H9 (cell line): ENCODE data around the gene SEPTIN2. TPM values are rescaled to one million over a fixed set of nuclear protein-coding genes. Genes with fewer than 3 reads are reported as not detected.

ENCODE experiments used
- DNase-seq: peaks from one replicate; pipeline ENCODE4 v3.0.0-alpha.2; 2017
- H2AFZ ChIP-seq: one replicate; pipeline ENCODE4 v1.6.1; 2013; ENCODE audit warnings: mild to moderate bottlenecking, low read length, control low read depth, moderate library complexity
- H2AK5ac ChIP-seq: 2 replicates; pipeline ENCODE4 v1.6.1; 2013; ENCODE audit warnings: low read length, control low read depth, mixed read lengths; ENCODE audit not compliant: insufficient read length
- H2BK120ac ChIP-seq: one replicate; pipeline ENCODE4 v1.6.1; 2013; ENCODE audit warnings: low read depth, mild to moderate bottlenecking, low read length, control low read depth, inconsistent platforms; ENCODE audit not compliant: poor library complexity, severe bottlenecking
- H2BK12ac ChIP-seq: 2 replicates; pipeline ENCODE4 v1.6.1; 2013; ENCODE audit warnings: low read length, control low read depth, mixed read lengths, low read depth; ENCODE audit not compliant: insufficient read length
- H2BK15ac ChIP-seq: 2 replicates; pipeline ENCODE4 v1.6.1; 2013; ENCODE audit warnings: low read depth, low read length, control low read depth
- H2BK20ac ChIP-seq: one replicate; pipeline ENCODE4 v1.6.1; 2013; ENCODE audit warnings: low read depth, mild to moderate bottlenecking, low read length, control low read depth, inconsistent platforms; ENCODE audit not compliant: poor library complexity, severe bottlenecking
- H2BK5ac ChIP-seq: 2 replicates; pipeline ENCODE4 v1.6.1; 2013; ENCODE audit warnings: low read length, control low read depth, mixed read lengths; ENCODE audit not compliant: insufficient read length
- H3K14ac ChIP-seq: 2 replicates; pipeline ENCODE4 v1.6.1; 2013; ENCODE audit warnings: low read length, control low read depth; ENCODE audit not compliant: insufficient read depth
- H3K18ac ChIP-seq: 2 replicates; pipeline ENCODE4 v1.6.1; 2013; ENCODE audit warnings: low read depth, mild to moderate bottlenecking, mixed read lengths, low read length, control low read depth; ENCODE audit not compliant: insufficient read length
- H3K23ac ChIP-seq: 2 replicates; pipeline ENCODE4 v1.6.1; 2013; ENCODE audit warnings: low read length, control low read depth, mixed read lengths, low read depth; ENCODE audit not compliant: insufficient read length
- H3K23me2 ChIP-seq: 2 replicates; pipeline ENCODE4 v1.6.1; 2013; ENCODE audit warnings: low read depth, mild to moderate bottlenecking, mixed read lengths, low read length, control low read depth; ENCODE audit not compliant: insufficient read length, poor library complexity, severe bottlenecking
- H3K27ac ChIP-seq: 2 replicates; pipeline ENCODE4 v1.5.1; 2013; ENCODE audit warnings: low read length, control low read depth, mixed read lengths, low read depth; ENCODE audit not compliant: insufficient read length
- H3K27me3 ChIP-seq: 2 replicates; pipeline ENCODE4 v1.6.1; 2013; ENCODE audit warnings: low read length, control low read depth, inconsistent platforms; ENCODE audit not compliant: insufficient read depth
- H3K4ac ChIP-seq: 2 replicates; pipeline ENCODE4 v1.6.1; 2013; ENCODE audit warnings: low read depth, mild to moderate bottlenecking, control low read depth, inconsistent platforms, low read length, moderate library complexity
- H3K4me1 ChIP-seq: 2 replicates; pipeline ENCODE4 v1.6.1; 2013; ENCODE audit warnings: low read length, control low read depth, inconsistent platforms; ENCODE audit not compliant: insufficient read depth
- H3K4me2 ChIP-seq: 2 replicates; pipeline ENCODE4 v1.6.1; 2013; ENCODE audit warnings: low read length, control low read depth, mixed read lengths; ENCODE audit not compliant: insufficient read length, insufficient read depth
- H3K56ac ChIP-seq: 2 replicates; pipeline ENCODE4 v1.6.1; 2013; ENCODE audit warnings: low read depth, mild to moderate bottlenecking, mixed read lengths, low read length, control low read depth; ENCODE audit not compliant: insufficient read length
- H3K79me1 ChIP-seq: 2 replicates; pipeline ENCODE4 v1.6.1; 2013; ENCODE audit warnings: low read depth, mild to moderate bottlenecking, moderate library complexity, low read length, control low read depth, inconsistent platforms; ENCODE audit not compliant: insufficient read depth, poor library complexity, severe bottlenecking
- H3K79me2 ChIP-seq: 2 replicates; pipeline ENCODE4 v1.6.1; 2013; ENCODE audit warnings: low read length, control low read depth, inconsistent platforms; ENCODE audit not compliant: insufficient read depth
- H3K9ac ChIP-seq: 2 replicates; pipeline ENCODE4 v1.6.1; 2013; ENCODE audit warnings: low read length, control low read depth, mixed read lengths; ENCODE audit not compliant: insufficient read length; ENCODE audit errors: extremely low read depth
- H3K9me3 ChIP-seq: one replicate; pipeline ENCODE4 v1.6.1; 2013; ENCODE audit warnings: low read depth, low read length, inconsistent platforms; ENCODE audit not compliant: control insufficient read depth
- H3T11ph ChIP-seq: one replicate; pipeline ENCODE4 v1.6.1; 2013; ENCODE audit warnings: mild to moderate bottlenecking, low read length, control low read depth, inconsistent platforms
- H4K20me1 ChIP-seq: one replicate; pipeline ENCODE4 v1.6.1; 2013; ENCODE audit not compliant: control insufficient read depth, insufficient read length, insufficient read depth
- H4K5ac ChIP-seq: 2 replicates; pipeline ENCODE4 v1.6.1; 2013; ENCODE audit warnings: low read depth, mild to moderate bottlenecking, mixed read lengths, low read length, control low read depth; ENCODE audit not compliant: insufficient read length
- H4K8ac ChIP-seq: replicated peaks from 2 replicates; pipeline ENCODE4 v1.6.1; 2013; ENCODE audit warnings: low read length, control low read depth, mixed read lengths, low read depth; ENCODE audit not compliant: insufficient read length
- H4K91ac ChIP-seq: 2 replicates; pipeline ENCODE4 v1.6.1; 2013; ENCODE audit warnings: low read depth, mild to moderate bottlenecking, moderate library complexity, mixed read lengths, low read length, control low read depth; ENCODE audit not compliant: insufficient read length
- H3K27ac Mint-ChIP-seq, 3 experiments: 2 replicates in 2 of 3; 3 replicates in 1 of 3; pipeline ENCODE4 v1.8.0; 2020 to 2021; ENCODE audit warnings: mixed read lengths in 3 of 3, mild to moderate bottlenecking in 1 of 3, moderate library complexity in 1 of 3
- H3K27me3 Mint-ChIP-seq: 2 replicates; pipeline ENCODE4 v1.8.0; 2021; ENCODE audit warnings: low read depth, mild to moderate bottlenecking, moderate library complexity, mixed read lengths
- H3K36me3 Mint-ChIP-seq, 3 experiments: 2 replicates in 2 of 3; 3 replicates in 1 of 3; pipeline ENCODE4 v1.8.0; 2020 to 2021; ENCODE audit warnings: low read depth in 3 of 3, mixed read lengths in 3 of 3; ENCODE audit not compliant: insufficient read depth in 1 of 3
- H3K4me1 Mint-ChIP-seq, 2 experiments: 2 replicates each; pipeline ENCODE4 v1.8.0; 2020; ENCODE audit warnings: mixed read lengths in 2 of 2
- H3K4me3 Mint-ChIP-seq, 2 experiments: 2 replicates in 1 of 2; 3 replicates in 1 of 2; pipeline ENCODE4 v1.8.0; 2020 to 2021; ENCODE audit warnings: mild to moderate bottlenecking in 2 of 2, mixed read lengths in 2 of 2, moderate library complexity in 1 of 2
- H3K9me3 Mint-ChIP-seq, 2 experiments: 2 replicates in 1 of 2; 3 replicates in 1 of 2; pipeline ENCODE4 v1.8.0; 2020; ENCODE audit warnings: mild to moderate bottlenecking in 2 of 2, mixed read lengths in 2 of 2, moderate library complexity in 1 of 2
- WGBS: extraction: QIAGEN DNeasy Blood & Tissue Kit; methylation state at CpG from one replicate; pipeline ENCODE4 v1.1.7; 2013; ENCODE audit warnings: missing lambda C conversion rate, low lambda C conversion rate, mixed read lengths; ENCODE audit not compliant: insufficient read length; ENCODE audit errors: extremely low coverage; 5-methylcytosine and 5-hydroxymethylcytosine counted together
- total RNA-seq: library from RNA; stranded (reverse); gene quantifications from 2 replicates; pipeline ENCODE4 v1.2.1, GENCODE V29; 2021
- TF ChIP-seq, protein P1 (sequence below): fragments of 200-600 bp; sonication (generic); conservative IDR thresholded peaks from 3 replicates; pipeline ENCODE4 v1.8.0; 2021; ENCODE audit warnings: antibody characterized with exemption, mild to moderate bottlenecking

SEPTIN2 gene
- total RNA-seq, 1 experiment from 2014 or later, result 385 TPM

GRCh38 chr2:241271706-241272302 lies 43.9 kb upstream of the SEPTIN2 start:
- H3K27me3 ChIP-seq, result no peaks in the 10 kb centered on the region
- no peak overlapping the region for H2BK15ac ChIP-seq
- no peak overlapping the region for H3T11ph ChIP-seq
- no peak overlapping the region for H2AK5ac ChIP-seq
- no peaks in the 10 kb centered on the region for H3K9me3 ChIP-seq
- H3K27me3 Mint-ChIP-seq, result no peaks in the 10 kb centered on the region
- H3K4me2 ChIP-seq, result peak overlapping the region; percentile 65
- no CpG with 5 or more reads among the region's 37 CpGs for WGBS
- no peak overlapping the region for H4K91ac ChIP-seq
- no peak overlapping the region for H3K4ac ChIP-seq
- peak overlapping the region; percentile 52 for H3K9ac ChIP-seq
- H2BK20ac ChIP-seq, result no peak overlapping the region
- peaks cover 8% of the 10 kb centered on the region for H3K79me1 ChIP-seq
- peak overlapping the region; percentile 4; the same call in 1 of the 2 replicates for H3K14ac ChIP-seq
- peaks cover 28 to 44% of the 10 kb centered on the region in 2 experiments for H3K4me1 Mint-ChIP-seq
- peaks cover 15% of the 10 kb centered on the region; the same call in 1 of the 2 replicates for H3K79me2 ChIP-seq
- H4K8ac ChIP-seq, result no peak overlapping the region
- H3K9me3 Mint-ChIP-seq, result no peaks in the 10 kb centered on the region; a peak in 1 of 5 replicates
- TF ChIP-seq, protein P1, sequence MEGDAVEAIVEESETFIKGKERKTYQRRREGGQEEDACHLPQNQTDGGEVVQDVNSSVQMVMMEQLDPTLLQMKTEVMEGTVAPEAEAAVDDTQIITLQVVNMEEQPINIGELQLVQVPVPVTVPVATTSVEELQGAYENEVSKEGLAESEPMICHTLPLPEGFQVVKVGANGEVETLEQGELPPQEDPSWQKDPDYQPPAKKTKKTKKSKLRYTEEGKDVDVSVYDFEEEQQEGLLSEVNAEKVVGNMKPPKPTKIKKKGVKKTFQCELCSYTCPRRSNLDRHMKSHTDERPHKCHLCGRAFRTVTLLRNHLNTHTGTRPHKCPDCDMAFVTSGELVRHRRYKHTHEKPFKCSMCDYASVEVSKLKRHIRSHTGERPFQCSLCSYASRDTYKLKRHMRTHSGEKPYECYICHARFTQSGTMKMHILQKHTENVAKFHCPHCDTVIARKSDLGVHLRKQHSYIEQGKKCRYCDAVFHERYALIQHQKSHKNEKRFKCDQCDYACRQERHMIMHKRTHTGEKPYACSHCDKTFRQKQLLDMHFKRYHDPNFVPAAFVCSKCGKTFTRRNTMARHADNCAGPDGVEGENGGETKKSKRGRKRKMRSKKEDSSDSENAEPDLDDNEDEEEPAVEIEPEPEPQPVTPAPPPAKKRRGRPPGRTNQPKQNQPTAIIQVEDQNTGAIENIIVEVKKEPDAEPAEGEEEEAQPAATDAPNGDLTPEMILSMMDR, result no peak
- H3K23ac ChIP-seq, result no peak overlapping the region
- peaks cover 9 to 22% (median 15%) of the 10 kb centered on the region in 3 experiments; a peak in 6 of 7 replicates for H3K36me3 Mint-ChIP-seq
- H2BK120ac ChIP-seq, result no peak overlapping the region
- no peak overlapping the region for H3K18ac ChIP-seq
- peak overlapping the region in 2 of 3 experiments; percentile 19 to 85; a peak in 2 of 7 replicates for H3K27ac Mint-ChIP-seq
- H4K5ac ChIP-seq, result no peak overlapping the region
- H2BK5ac ChIP-seq, result no peak overlapping the region
- peak overlapping the region; percentile 79 to 90 for H3K4me3 Mint-ChIP-seq
- peaks cover 6% of the 10 kb centered on the region for H3K23me2 ChIP-seq
- H2BK12ac ChIP-seq, result no peak overlapping the region
- H2AFZ ChIP-seq, result no peak overlapping the region
- H4K20me1 ChIP-seq, result peaks cover 2% of the 10 kb centered on the region
- no peak overlapping the region for H3K27ac ChIP-seq
- peak; percentile 42 for DNase-seq
- H3K56ac ChIP-seq, result no peak overlapping the region
- no peaks in the 10 kb centered on the region; the same call in 1 of the 2 replicates for H3K4me1 ChIP-seq
